HepG2 (cell line): ENCODE measurements around the gene PDE4D. TPM values are rescaled to one million over a fixed set of nuclear protein-coding genes. Genes with fewer than 3 reads are reported as not detected.

Source experiments
- AGO1 ChIP-seq: fragments of 200-400 bp; formaldehyde crosslinking; IDR thresholded peaks from 2 replicates; pipeline ENCODE4 v1.6.1; 2017; ENCODE audit warnings: mild to moderate bottlenecking, low read depth, low read length, moderate library complexity; ENCODE audit not compliant: poor library complexity, severe bottlenecking
- AHR ChIP-seq: IDR thresholded peaks from 2 replicates; pipeline ENCODE4 v1.6.1; 2018; ENCODE audit warnings: missing genetic modification reagents, missing compliant biosample characterization
- HINFP ChIP-seq: sonication (generic); formaldehyde crosslinking; IDR thresholded peaks from 2 replicates; pipeline ENCODE4 v1.4.0; 2020; ENCODE audit warnings: low read depth, mild to moderate bottlenecking, missing genetic modification reagents
- MYNN ChIP-seq: sonication (generic); formaldehyde crosslinking; IDR thresholded peaks from 2 replicates; pipeline ENCODE4 v1.4.0; 2020; ENCODE audit warnings: mild to moderate bottlenecking, low read depth, missing genetic modification reagents
- NR3C1 ChIP-seq: sonication (generic); formaldehyde crosslinking; IDR thresholded peaks from 2 replicates; pipeline ENCODE4 v1.4.0; 2020; ENCODE audit warnings: missing genetic modification reagents
- POLR2AphosphoS2 ChIP-seq: IDR thresholded peaks from 2 replicates; pipeline ENCODE4 v1.6.1; 2011; ENCODE audit warnings: low read depth, low read length, improper control_type of control experiment
- RARA ChIP-seq: IDR thresholded peaks from 2 replicates; pipeline ENCODE4 v1.6.1; 2016; ENCODE audit warnings: missing genetic modification reagents, missing compliant biosample characterization
- RORA ChIP-seq: sonication (generic); formaldehyde crosslinking; IDR thresholded peaks from 2 replicates; pipeline ENCODE4 v1.5.0; 2020; ENCODE audit warnings: mild to moderate bottlenecking, missing genetic modification reagents, moderate library complexity
- ZC3H4 ChIP-seq: sonication (generic); formaldehyde crosslinking; IDR thresholded peaks from 2 replicates; pipeline ENCODE4 v1.4.0; 2020; ENCODE audit warnings: missing genetic modification reagents, borderline replicate concordance
- ZKSCAN1 ChIP-seq: fragments of 150-350 bp; IDR thresholded peaks from 2 replicates; pipeline ENCODE4 v1.6.1; 2014; ENCODE audit warnings: low read length
- ZNF317 ChIP-seq: sonication (generic); formaldehyde crosslinking; IDR thresholded peaks from 2 replicates; pipeline ENCODE4 v1.5.0; 2020; ENCODE audit warnings: mild to moderate bottlenecking, missing genetic modification reagents
- ZNF326 ChIP-seq: sonication (generic); formaldehyde crosslinking; IDR thresholded peaks from 2 replicates; pipeline ENCODE4 v1.4.0; 2020; ENCODE audit warnings: missing genetic modification reagents, borderline replicate concordance
- ZNF644 ChIP-seq: IDR thresholded peaks from 2 replicates; pipeline ENCODE4 v1.6.1; 2016; ENCODE audit warnings: low read depth
- ZNF792 ChIP-seq: IDR thresholded peaks from 2 replicates; pipeline ENCODE4 v1.6.1; 2016
- ZNF83 ChIP-seq: sonication (generic); formaldehyde crosslinking; IDR thresholded peaks from 2 replicates; pipeline ENCODE4 v1.4.0; 2020; ENCODE audit warnings: missing genetic modification reagents, mild to moderate bottlenecking, borderline replicate concordance
- polyA plus RNA-seq, 8 experiments: library from polyadenylated mRNA; depleted of rRNA in 3 of 8; stranded (reverse) in 7 of 8; unstranded in 1 of 8; fragments of >200 nt; fragmentation: Illumina TruSeq in 4 of 8; extraction: Trizol in 4 of 8; gene quantifications; 2 replicates each; pipeline versions ENCODE4 v1.2.1 to v1.2.3, GENCODE V29; 2011 to 2016; ENCODE audit warnings: low read depth in 4 of 8, missing spikeins in 1 of 8, mixed read lengths in 1 of 8; ENCODE audit not compliant: insufficient read depth in 1 of 8
- total RNA-seq, 5 experiments: library from RNA; depleted of rRNA; stranded (reverse); fragments of >200 nt; fragmentation: Illumina TruSeq; extraction: Trizol; gene quantifications; 2 replicates each; pipeline ENCODE4 v1.2.3, GENCODE V29; 2016; ENCODE audit warnings: low read depth in 1 of 5
- TF ChIP-seq, protein P1 (sequence below): sonication (generic); formaldehyde crosslinking; IDR thresholded peaks from 2 replicates; pipeline ENCODE4 v1.4.0; 2020; ENCODE audit warnings: missing genetic modification reagents, mild to moderate bottlenecking, borderline replicate concordance
- TF ChIP-seq, protein P2 (sequence below): sonication (generic); formaldehyde crosslinking; IDR thresholded peaks from 2 replicates; pipeline ENCODE4 v1.4.0; 2020; ENCODE audit warnings: missing genetic modification reagents
- TF ChIP-seq, protein P3 (sequence below): IDR thresholded peaks from 2 replicates; pipeline ENCODE4 v1.6.1; 2016
- TF ChIP-seq, protein P4 (sequence below): IDR thresholded peaks from 2 replicates; pipeline ENCODE4 v1.6.1; 2012; ENCODE audit warnings: inconsistent platforms
- TF ChIP-seq, protein P5 (sequence below): sonication (generic); formaldehyde crosslinking; IDR thresholded peaks from 2 replicates; pipeline ENCODE4 v1.4.0; 2020; ENCODE audit warnings: mild to moderate bottlenecking, missing genetic modification reagents

PDE4D gene
- total and polyA plus RNA-seq, 2 of the 13 experiments (the other 11 are each of a cell fraction or from before 2014, with no cell fraction given) = 7.0 to 12.2 TPM

GRCh38 chr5:59061377-59061776 is 832.1 kb downstream of the PDE4D start (continued):
- TF ChIP-seq ZNF83 (CRISPR knock-in tag) (no peak), ZKSCAN1 (no peak), RORA (CRISPR knock-in tag) (no peak), NR3C1 (CRISPR knock-in tag) (no peak), POLR2AphosphoS2 (no peak), AGO1 (no peak), ZNF792 (CRISPR knock-in tag) (no peak), ZNF326 (CRISPR knock-in tag) (no peak), MYNN (CRISPR knock-in tag) (no peak), HINFP (no peak), ZNF644 (CRISPR knock-in tag) (no peak), ZC3H4 (CRISPR knock-in tag) (no peak), RARA (peak; percentile 56), AHR (CRISPR knock-in tag) (no peak), ZNF317 (CRISPR knock-in tag) (no peak)
- TF ChIP-seq, protein P1, sequence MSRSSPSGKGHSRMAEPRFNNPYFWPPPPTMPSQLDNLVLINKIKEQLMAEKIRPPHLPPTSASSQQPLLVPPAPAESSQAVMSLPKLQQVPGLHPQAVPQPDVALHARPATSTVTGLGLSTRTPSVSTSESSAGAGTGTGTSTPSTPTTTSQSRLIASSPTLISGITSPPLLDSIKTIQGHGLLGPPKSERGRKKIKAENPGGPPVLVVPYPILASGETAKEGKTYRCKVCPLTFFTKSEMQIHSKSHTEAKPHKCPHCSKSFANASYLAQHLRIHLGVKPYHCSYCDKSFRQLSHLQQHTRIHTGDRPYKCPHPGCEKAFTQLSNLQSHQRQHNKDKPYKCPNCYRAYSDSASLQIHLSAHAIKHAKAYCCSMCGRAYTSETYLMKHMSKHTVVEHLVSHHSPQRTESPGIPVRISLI (CRISPR knock-in tag) = no peak
- TF ChIP-seq, protein P2, sequence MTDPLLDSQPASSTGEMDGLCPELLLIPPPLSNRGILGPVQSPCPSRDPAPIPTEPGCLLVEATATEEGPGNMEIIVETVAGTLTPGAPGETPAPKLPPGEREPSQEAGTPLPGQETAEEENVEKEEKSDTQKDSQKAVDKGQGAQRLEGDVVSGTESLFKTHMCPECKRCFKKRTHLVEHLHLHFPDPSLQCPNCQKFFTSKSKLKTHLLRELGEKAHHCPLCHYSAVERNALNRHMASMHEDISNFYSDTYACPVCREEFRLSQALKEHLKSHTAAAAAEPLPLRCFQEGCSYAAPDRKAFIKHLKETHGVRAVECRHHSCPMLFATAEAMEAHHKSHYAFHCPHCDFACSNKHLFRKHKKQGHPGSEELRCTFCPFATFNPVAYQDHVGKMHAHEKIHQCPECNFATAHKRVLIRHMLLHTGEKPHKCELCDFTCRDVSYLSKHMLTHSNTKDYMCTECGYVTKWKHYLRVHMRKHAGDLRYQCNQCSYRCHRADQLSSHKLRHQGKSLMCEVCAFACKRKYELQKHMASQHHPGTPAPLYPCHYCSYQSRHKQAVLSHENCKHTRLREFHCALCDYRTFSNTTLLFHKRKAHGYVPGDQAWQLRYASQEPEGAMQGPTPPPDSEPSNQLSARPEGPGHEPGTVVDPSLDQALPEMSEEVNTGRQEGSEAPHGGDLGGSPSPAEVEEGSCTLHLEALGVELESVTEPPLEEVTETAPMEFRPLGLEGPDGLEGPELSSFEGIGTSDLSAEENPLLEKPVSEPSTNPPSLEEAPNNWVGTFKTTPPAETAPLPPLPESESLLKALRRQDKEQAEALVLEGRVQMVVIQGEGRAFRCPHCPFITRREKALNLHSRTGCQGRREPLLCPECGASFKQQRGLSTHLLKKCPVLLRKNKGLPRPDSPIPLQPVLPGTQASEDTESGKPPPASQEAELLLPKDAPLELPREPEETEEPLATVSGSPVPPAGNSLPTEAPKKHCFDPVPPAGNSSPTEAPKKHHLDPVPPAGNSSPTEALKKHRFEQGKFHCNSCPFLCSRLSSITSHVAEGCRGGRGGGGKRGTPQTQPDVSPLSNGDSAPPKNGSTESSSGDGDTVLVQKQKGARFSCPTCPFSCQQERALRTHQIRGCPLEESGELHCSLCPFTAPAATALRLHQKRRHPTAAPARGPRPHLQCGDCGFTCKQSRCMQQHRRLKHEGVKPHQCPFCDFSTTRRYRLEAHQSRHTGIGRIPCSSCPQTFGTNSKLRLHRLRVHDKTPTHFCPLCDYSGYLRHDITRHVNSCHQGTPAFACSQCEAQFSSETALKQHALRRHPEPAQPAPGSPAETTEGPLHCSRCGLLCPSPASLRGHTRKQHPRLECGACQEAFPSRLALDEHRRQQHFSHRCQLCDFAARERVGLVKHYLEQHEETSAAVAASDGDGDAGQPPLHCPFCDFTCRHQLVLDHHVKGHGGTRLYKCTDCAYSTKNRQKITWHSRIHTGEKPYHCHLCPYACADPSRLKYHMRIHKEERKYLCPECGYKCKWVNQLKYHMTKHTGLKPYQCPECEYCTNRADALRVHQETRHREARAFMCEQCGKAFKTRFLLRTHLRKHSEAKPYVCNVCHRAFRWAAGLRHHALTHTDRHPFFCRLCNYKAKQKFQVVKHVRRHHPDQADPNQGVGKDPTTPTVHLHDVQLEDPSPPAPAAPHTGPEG (CRISPR knock-in tag) = no peak
- TF ChIP-seq, protein P3, sequence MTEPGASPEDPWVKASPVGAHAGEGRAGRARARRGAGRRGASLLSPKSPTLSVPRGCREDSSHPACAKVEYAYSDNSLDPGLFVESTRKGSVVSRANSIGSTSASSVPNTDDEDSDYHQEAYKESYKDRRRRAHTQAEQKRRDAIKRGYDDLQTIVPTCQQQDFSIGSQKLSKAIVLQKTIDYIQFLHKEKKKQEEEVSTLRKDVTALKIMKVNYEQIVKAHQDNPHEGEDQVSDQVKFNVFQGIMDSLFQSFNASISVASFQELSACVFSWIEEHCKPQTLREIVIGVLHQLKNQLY (CRISPR knock-in tag) = no peak
- TF ChIP-seq, protein P4, sequence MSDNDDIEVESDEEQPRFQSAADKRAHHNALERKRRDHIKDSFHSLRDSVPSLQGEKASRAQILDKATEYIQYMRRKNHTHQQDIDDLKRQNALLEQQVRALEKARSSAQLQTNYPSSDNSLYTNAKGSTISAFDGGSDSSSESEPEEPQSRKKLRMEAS = no peak
- TF ChIP-seq, protein P5, sequence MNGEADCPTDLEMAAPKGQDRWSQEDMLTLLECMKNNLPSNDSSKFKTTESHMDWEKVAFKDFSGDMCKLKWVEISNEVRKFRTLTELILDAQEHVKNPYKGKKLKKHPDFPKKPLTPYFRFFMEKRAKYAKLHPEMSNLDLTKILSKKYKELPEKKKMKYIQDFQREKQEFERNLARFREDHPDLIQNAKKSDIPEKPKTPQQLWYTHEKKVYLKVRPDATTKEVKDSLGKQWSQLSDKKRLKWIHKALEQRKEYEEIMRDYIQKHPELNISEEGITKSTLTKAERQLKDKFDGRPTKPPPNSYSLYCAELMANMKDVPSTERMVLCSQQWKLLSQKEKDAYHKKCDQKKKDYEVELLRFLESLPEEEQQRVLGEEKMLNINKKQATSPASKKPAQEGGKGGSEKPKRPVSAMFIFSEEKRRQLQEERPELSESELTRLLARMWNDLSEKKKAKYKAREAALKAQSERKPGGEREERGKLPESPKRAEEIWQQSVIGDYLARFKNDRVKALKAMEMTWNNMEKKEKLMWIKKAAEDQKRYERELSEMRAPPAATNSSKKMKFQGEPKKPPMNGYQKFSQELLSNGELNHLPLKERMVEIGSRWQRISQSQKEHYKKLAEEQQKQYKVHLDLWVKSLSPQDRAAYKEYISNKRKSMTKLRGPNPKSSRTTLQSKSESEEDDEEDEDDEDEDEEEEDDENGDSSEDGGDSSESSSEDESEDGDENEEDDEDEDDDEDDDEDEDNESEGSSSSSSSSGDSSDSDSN (CRISPR knock-in tag) = no peak
